Left forelimb (tissue), 1 donor: ENCODE measurements around the gene TWIST1.

Experiments used
- DNase-seq: peaks from one replicate; pipeline ENCODE4 v3.0.0-alpha.2; 2018; ENCODE audit warnings: low spot score

Gene TWIST1

GRCh38 chr7:19095353-19095860, 22.0 kb downstream of the TWIST1 start:
- no peak for DNase-seq

- DNase-seq = no peak
Observed at GRCh38 chr7:19094598-19095352, 22.7 kb downstream of the TWIST1 start.

- DNase-seq = no peak
Observed at GRCh38 chr7:19094138-19094537, 23.3 kb downstream of the TWIST1 start.

GRCh38 chr7:19091550-19092200, 25.8 kb downstream of the TWIST1 start:
- DNase-seq = no peak

GRCh38 chr7:19090526-19090925, 26.9 kb downstream of the TWIST1 start:
- no peak for DNase-seq

- no peak for DNase-seq
Observed at GRCh38 chr7:19089797-19090196, 27.6 kb downstream of the TWIST1 start.

GRCh38 chr7:19089378-19089777, 28.1 kb downstream of the TWIST1 start:
- DNase-seq = no peak

GRCh38 chr7:19080093-19080492, 37.3 kb downstream of the TWIST1 start:
- no peak for DNase-seq

- no peak for DNase-seq
Observed at GRCh38 chr7:19079066-19079465, 38.4 kb downstream of the TWIST1 start.

GRCh38 chr7:19069842-19070241, 47.6 kb downstream of the TWIST1 start:
- DNase-seq = no peak

- no peak for DNase-seq
Observed at GRCh38 chr7:19066170-19066569, 51.3 kb downstream of the TWIST1 start.
